H1 (cell line): ENCODE measurements around the gene PRKAG3. TPM values are rescaled to one million over a fixed set of nuclear protein-coding genes. Genes with fewer than 3 reads are reported as not detected.
A peak's percentile ranks its signal among the peaks of the same experiment; 100 is the strongest.

ENCODE experiments used
- CTCF ChIA-PET: fragments of 300-600 bp; sonication (Branson Sonifier 250); formaldehyde crosslinking; loops from one replicate; lab custom pipeline; 2021; ENCODE audit not compliant: partially characterized antibody; lab: Charles Lee
- POLR2A ChIA-PET: fragments of 300-600 bp; sonication (Branson Sonifier 250); formaldehyde crosslinking; loops from one replicate; lab custom pipeline; 2021; ENCODE audit warnings: inconsistent platforms; ENCODE audit not compliant: partially characterized antibody; lab: Charles Lee
- DNase-seq, 2 experiments: peaks; one replicate each; pipeline versions ENCODE4 v3.0.0 to v3.0.0-alpha.2; 2010 to 2022; ENCODE audit warnings: low spot score in 2 of 2, low read depth in 1 of 2, mixed read lengths in 1 of 2
- FAIRE-seq: peaks from 2 replicates; lab custom pipeline; 2011; peaks lifted over from hg19 to GRCh38; lab: Jason Lieb, UNC
- H2AFZ ChIP-seq: 2 replicates; pipeline ENCODE4 v1.8.1; 2012; ENCODE audit warnings: low read length, inconsistent platforms
- H2AK5ac ChIP-seq: 2 replicates; pipeline ENCODE4 v1.6.1; 2013; ENCODE audit warnings: low read depth, low read length
- H2BK120ac ChIP-seq: replicated peaks from 2 replicates; pipeline ENCODE3; 2013; ENCODE audit warnings: low read depth, low read length, inconsistent platforms
- H2BK12ac ChIP-seq: 2 replicates; pipeline ENCODE4 v1.6.1; 2013; ENCODE audit warnings: low read depth, low read length
- H2BK15ac ChIP-seq: 2 replicates; pipeline ENCODE4 v1.6.1; 2013; ENCODE audit warnings: low read length
- H2BK20ac ChIP-seq: 2 replicates; pipeline ENCODE4 v1.6.1; 2013; ENCODE audit warnings: low read length
- H2BK5ac ChIP-seq: 2 replicates; pipeline ENCODE4 v1.6.1; 2013; ENCODE audit warnings: low read depth, low read length
- H3K14ac ChIP-seq: 2 replicates; pipeline ENCODE4 v1.6.1; 2013; ENCODE audit warnings: inconsistent platforms; ENCODE audit not compliant: insufficient read length
- H3K18ac ChIP-seq: 2 replicates; pipeline ENCODE4 v1.6.1; 2013; ENCODE audit warnings: low read length; ENCODE audit errors: extremely low read depth
- H3K23ac ChIP-seq: 2 replicates; pipeline ENCODE4 v1.6.1; 2013; ENCODE audit warnings: inconsistent platforms; ENCODE audit not compliant: insufficient read length
- H3K23me2 ChIP-seq: 2 replicates; pipeline ENCODE4 v1.6.1; 2013; ENCODE audit warnings: low read depth, low read length
- H3K27ac ChIP-seq: 2 replicates; pipeline ENCODE4 v1.6.1; 2011; ENCODE audit warnings: low read depth, low read length, inconsistent platforms
- H3K27me3 ChIP-seq, 4 experiments: replicated peaks in 1 of 4; 1 replicate in 1 of 4; 2 replicates in 3 of 4; pipeline versions ENCODE4 v1.6.1 to v1.8.1; 2011 to 2013; ENCODE audit warnings: low read length in 3 of 4, mild to moderate bottlenecking in 3 of 4, inconsistent platforms in 2 of 4, mixed read lengths in 2 of 4, moderate library complexity in 1 of 4; ENCODE audit not compliant: control insufficient read depth in 3 of 4, insufficient read depth in 3 of 4; ENCODE audit errors: extremely low read depth in 1 of 4
- H3K36me3 ChIP-seq, 4 experiments: 2 replicates each; pipeline versions ENCODE4 v1.6.1 to v1.8.1; 2011 to 2013; ENCODE audit warnings: mild to moderate bottlenecking in 4 of 4, low read length in 3 of 4, moderate library complexity in 2 of 4, control low read depth in 1 of 4, inconsistent platforms in 1 of 4; ENCODE audit not compliant: insufficient read depth in 4 of 4, control insufficient read depth in 2 of 4
- H3K4ac ChIP-seq: replicated peaks from 2 replicates; pipeline ENCODE3; 2013; ENCODE audit warnings: low read length, low read depth, mixed read lengths, inconsistent platforms; ENCODE audit not compliant: insufficient read length
- H3K4me1 ChIP-seq, 4 experiments: replicated peaks in 1 of 4; 1 replicate in 1 of 4; 2 replicates in 3 of 4; pipeline versions ENCODE4 v1.6.1 to v1.8.1; 2011 to 2013; ENCODE audit warnings: low read length in 3 of 4, inconsistent platforms in 2 of 4, mixed read lengths in 1 of 4; ENCODE audit not compliant: insufficient read depth in 4 of 4, control insufficient read depth in 3 of 4
- H3K4me2 ChIP-seq, 2 experiments: 2 replicates each; pipeline versions ENCODE4 v1.6.1 to v1.8.1; 2011 to 2013; ENCODE audit warnings: low read depth in 2 of 2, low read length in 2 of 2, control low read depth in 1 of 2, inconsistent platforms in 1 of 2, mild to moderate bottlenecking in 1 of 2; ENCODE audit not compliant: insufficient read depth in 1 of 2
- H3K4me3 ChIP-seq, 4 experiments: fragments of 200-600, 300-600 bp in 1 of 4; sonication (generic), shearing (Covaris generic), sonication (Bioruptor Twin) in 1 of 4; 2 replicates each; pipeline versions ENCODE4 v1.5.1 to v1.8.1; 2011 to 2016; ENCODE audit warnings: low read length in 4 of 4, low read depth in 3 of 4, control low read depth in 2 of 4, inconsistent platforms in 2 of 4, mild to moderate bottlenecking in 2 of 4, mixed read lengths in 1 of 4, moderate library complexity in 1 of 4; ENCODE audit not compliant: insufficient read depth in 2 of 4; ENCODE audit errors: extremely low read depth in 1 of 4
- H3K56ac ChIP-seq: replicated peaks from 2 replicates; pipeline ENCODE3; 2013; ENCODE audit warnings: low read depth, mild to moderate bottlenecking, mixed read lengths, low read length, inconsistent platforms; ENCODE audit not compliant: insufficient read length
- H3K79me1 ChIP-seq: 2 replicates; pipeline ENCODE4 v1.6.1; 2013; ENCODE audit warnings: low read depth, low read length, control low read depth
- H3K79me2 ChIP-seq, 2 experiments: 2 replicates each; pipeline versions ENCODE4 v1.6.1 to v1.8.1; 2012 to 2013; ENCODE audit warnings: low read length in 2 of 2, mild to moderate bottlenecking in 2 of 2, inconsistent platforms in 1 of 2; ENCODE audit not compliant: insufficient read depth in 2 of 2, control insufficient read depth in 1 of 2
- H3K9ac ChIP-seq, 4 experiments: replicated peaks in 1 of 4; 1 replicate in 1 of 4; 2 replicates in 3 of 4; pipeline versions ENCODE4 v1.6.1 to v1.8.1; 2011 to 2013; ENCODE audit warnings: low read depth in 3 of 4, low read length in 3 of 4, control low read depth in 2 of 4, mild to moderate bottlenecking in 2 of 4, moderate library complexity in 2 of 4, inconsistent platforms in 1 of 4; ENCODE audit errors: extremely low read depth in 1 of 4
- H3K9me3 ChIP-seq, 2 experiments: 2 replicates each; pipeline versions ENCODE4 v1.6.1 to v1.8.1; 2012 to 2013; ENCODE audit warnings: mild to moderate bottlenecking in 2 of 2, moderate library complexity in 2 of 2, control low read depth in 1 of 2, inconsistent platforms in 1 of 2, low read depth in 1 of 2, low read length in 1 of 2, mixed read lengths in 1 of 2; ENCODE audit not compliant: insufficient read depth in 2 of 2
- H4K20me1 ChIP-seq, 2 experiments: replicated peaks in 1 of 2; 2 replicates each; pipeline versions ENCODE3 to v1.8.1; 2011 to 2013; ENCODE audit warnings: inconsistent platforms in 2 of 2, low read length in 2 of 2, mild to moderate bottlenecking in 1 of 2; ENCODE audit not compliant: insufficient read depth in 2 of 2, control insufficient read depth in 1 of 2
- H4K5ac ChIP-seq: 2 replicates; pipeline ENCODE4 v1.6.1; 2013; ENCODE audit warnings: low read length, low read depth, mixed read lengths, inconsistent platforms; ENCODE audit not compliant: insufficient read length
- H4K8ac ChIP-seq: 2 replicates; pipeline ENCODE4 v1.8.0; 2013; ENCODE audit warnings: mild to moderate bottlenecking, moderate library complexity, low read length, inconsistent platforms; ENCODE audit not compliant: insufficient read depth; ENCODE audit errors: extremely low read depth
- H4K91ac ChIP-seq: replicated peaks from 2 replicates; pipeline ENCODE3; 2013; ENCODE audit warnings: low read length, mixed read lengths, inconsistent platforms; ENCODE audit not compliant: insufficient read length
- BCL11A ChIP-seq, 2 experiments: IDR thresholded peaks; one replicate each; pipeline ENCODE4 v1.6.1; 2011; ENCODE audit warnings: low read depth in 2 of 2, low read length in 2 of 2, mild to moderate bottlenecking in 2 of 2
- HDAC6 ChIP-seq: IDR thresholded peaks from one replicate; pipeline ENCODE4 v1.7.1; 2012; ENCODE audit warnings: low read depth, mild to moderate bottlenecking, inconsistent platforms, low read length, moderate library complexity
- JUN ChIP-seq: IDR thresholded peaks from 2 replicates; pipeline ENCODE4 v1.6.1; 2011; ENCODE audit warnings: low read depth, mild to moderate bottlenecking, improper control_type of control experiment, low read length
- KDM4A ChIP-seq: IDR thresholded peaks from one replicate; pipeline ENCODE4 v1.7.1; 2012; ENCODE audit warnings: low read depth, mild to moderate bottlenecking, moderate library complexity, low read length, inconsistent platforms; ENCODE audit not compliant: severe bottlenecking
- RFX5 ChIP-seq: IDR thresholded peaks from 2 replicates; pipeline ENCODE4 v1.6.1; 2011; ENCODE audit warnings: low read depth, low read length, improper control_type of control experiment, borderline replicate concordance
- SP2 ChIP-seq: IDR thresholded peaks from 2 replicates; pipeline ENCODE4 v1.6.1; 2012; ENCODE audit warnings: mild to moderate bottlenecking, low read length, inconsistent platforms
- TAF7 ChIP-seq: optimal IDR thresholded peaks from 2 replicates; pipeline ENCODE3; 2011; ENCODE audit warnings: low read depth, mild to moderate bottlenecking, inconsistent platforms, low read length, moderate library complexity, borderline replicate concordance
- TBP ChIP-seq: IDR thresholded peaks from 2 replicates; pipeline ENCODE4 v1.6.1; 2011; ENCODE audit warnings: low read depth, low read length, improper control_type of control experiment
- YY1 ChIP-seq: IDR thresholded peaks from 2 replicates; pipeline ENCODE4 v1.6.1; 2011; ENCODE audit warnings: low read depth, mild to moderate bottlenecking, low read length
- WGBS, 2 experiments: shearing (Covaris generic) in 1 of 2; methylation state at CpG; one replicate each; pipeline versions ENCODE4 v1.1.6 to v1.1.7; 2013 to 2015; ENCODE audit warnings: low lambda C conversion rate in 2 of 2, mixed read lengths in 2 of 2, inconsistent platforms in 1 of 2, low coverage in 1 of 2, missing lambda C conversion rate in 1 of 2; ENCODE audit not compliant: insufficient replicate concordance in 2 of 2, insufficient coverage in 1 of 2, insufficient read length in 1 of 2; ENCODE audit errors: extremely low coverage in 1 of 2, missing lambda C conversion rate in 1 of 2; 5-methylcytosine and 5-hydroxymethylcytosine counted together
- polyA plus RNA-seq, 7 experiments: library from polyadenylated mRNA; depleted of rRNA in 3 of 7; stranded (reverse) in 5 of 7; unstranded in 2 of 7; fragments of >200 nt in 5 of 7; fragments of 200-250 nt in 2 of 7; gene quantifications; 1 replicate in 5 of 7; 2 replicates in 1 of 7; 4 replicates in 1 of 7; pipeline versions ENCODE4 v1.2.1 to v1.2.3, GENCODE V29; 2011 to 2013; ENCODE audit warnings: missing spikeins in 2 of 7, mixed read lengths in 2 of 7
- total RNA-seq: library from RNA; stranded (reverse); fragmentation: NEBNext Ultra II Directional; extraction: Animal tissue kit (Norgen Biotek cat#: 25700); gene quantifications from 2 replicates; pipeline ENCODE4 v1.2.1, GENCODE V29; 2021
- TF ChIP-seq, protein P1 (sequence below): IDR thresholded peaks from 2 replicates; pipeline ENCODE4 v1.6.1; 2012; ENCODE audit warnings: inconsistent platforms

The PRKAG3 gene
- total and polyA plus RNA-seq, 2 of the 8 experiments (the other 6 are each of a cell fraction or from before 2014, with no cell fraction given), result not detected

- H2BK20ac ChIP-seq, result no peak overlapping the region
- H3K27me3 ChIP-seq, result peaks cover 89 to 100% (median 96%) of the 10 kb centered on the region in 4 experiments
- no peaks in the 10 kb centered on the region for H3K79me2 ChIP-seq
- peaks cover 0 to 24% (median 12%) of the 10 kb centered on the region in 4 experiments; a peak in 6 of 7 replicates for H3K4me1 ChIP-seq
- no peaks in the 10 kb centered on the region; a peak in 1 of 4 replicates for H3K9me3 ChIP-seq
- no peak overlapping the region for H2BK120ac ChIP-seq
- no peak overlapping the region for H3K27ac ChIP-seq
- no peak overlapping the region for H3K18ac ChIP-seq
- H3K4me2 ChIP-seq, result peak overlapping the region; percentile 23 to 58; a peak in 3 of 4 replicates
- FAIRE-seq (no peak), DNase-seq (no peak)
- no peak overlapping the region for H2AK5ac ChIP-seq
- H3K23ac ChIP-seq, result no peak overlapping the region
- no peak overlapping the region for H3K4ac ChIP-seq
- no peak overlapping the region for H3K14ac ChIP-seq
- no peak overlapping the region for H4K8ac ChIP-seq
- peak overlapping the region; percentile 29; the same call in 1 of the 2 replicates for H2BK15ac ChIP-seq
- H3K9ac ChIP-seq, result no peak overlapping the region
- no peak overlapping the region for H2BK5ac ChIP-seq
- H3K36me3 ChIP-seq, result peaks cover 0 to 12% (median 0%) of the 10 kb centered on the region in 4 experiments; a peak in 1 of 8 replicates
- peaks cover 23 to 28% of the 10 kb centered on the region in 2 experiments for H4K20me1 ChIP-seq
- no peak overlapping the region for H3K56ac ChIP-seq
- peaks cover 6% of the 10 kb centered on the region; the same call in 1 of the 2 replicates for H3K23me2 ChIP-seq
- peak overlapping the region in 1 of 4 experiments; percentile 43; a peak in 2 of 8 replicates for H3K4me3 ChIP-seq
- no peak overlapping the region for H4K91ac ChIP-seq
- H4K5ac ChIP-seq, result no peak overlapping the region
- ChIA-PET CTCF (interaction anchor here (1.4 to 21.8 kb wide), 7 partner anchors 8 to 131 kb away, joined by 3 to 783 read pairs (median 24); partner anchors contain the start of genes CRYBA2, WNT10A and WNT6), POLR2A (interaction anchor here (1.0 to 1.3 kb wide), 3 partner anchors 12 to 25 kb away, joined by 3 read pairs; no protein-coding TSS in a partner anchor)
- H2AFZ ChIP-seq, result no peak overlapping the region
- WGBS, 2 experiments, result 15% methylated on average over 17 of the region's 18 CpGs; no CpG with 5 or more reads in 1 of the 2 experiments
- no peaks in the 10 kb centered on the region for H3K79me1 ChIP-seq
- H2BK12ac ChIP-seq, result no peak overlapping the region
- TF ChIP-seq JUN, result no peak
- TF ChIP-seq TBP, result no peak
- no peak for TF ChIP-seq HDAC6
- no peak for TF ChIP-seq TAF7
- TF ChIP-seq BCL11A (IDR thresholded peaks at IDR 0.05; ENCODE audit: low read depth in 2 of 2, low read length in 2 of 2), result no peak
- no peak for TF ChIP-seq RFX5
- TF ChIP-seq, protein P1, sequence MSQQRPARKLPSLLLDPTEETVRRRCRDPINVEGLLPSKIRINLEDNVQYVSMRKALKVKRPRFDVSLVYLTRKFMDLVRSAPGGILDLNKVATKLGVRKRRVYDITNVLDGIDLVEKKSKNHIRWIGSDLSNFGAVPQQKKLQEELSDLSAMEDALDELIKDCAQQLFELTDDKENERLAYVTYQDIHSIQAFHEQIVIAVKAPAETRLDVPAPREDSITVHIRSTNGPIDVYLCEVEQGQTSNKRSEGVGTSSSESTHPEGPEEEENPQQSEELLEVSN, result no peak
- TF ChIP-seq KDM4A, result no peak
- no peak for TF ChIP-seq YY1
- no peak for TF ChIP-seq SP2
Observed at GRCh38 chr2:218870984-218871344, 39.4 kb upstream of the PRKAG3 start.
